Type B pancreatic cell (in vitro differentiated cells): ENCODE measurements around the gene SERPINA7. TPM values are rescaled to one million over a fixed set of nuclear protein-coding genes. Genes with fewer than 3 reads are reported as not detected.

Source experiments
- DNase-seq: peaks from one replicate; pipeline ENCODE4 v3.0.0; 2021; ENCODE audit warnings: mixed read lengths; ENCODE audit not compliant: unreplicated experiment; ENCODE audit errors: extremely low spot score
- H3K27ac Mint-ChIP-seq: 2 replicates; pipeline ENCODE4 v1.8.0; 2021; ENCODE audit warnings: mild to moderate bottlenecking, mixed read lengths
- H3K27me3 Mint-ChIP-seq: 2 replicates; pipeline ENCODE4 v1.8.0; 2021; ENCODE audit warnings: mixed read lengths
- H3K36me3 Mint-ChIP-seq: 2 replicates; pipeline ENCODE4 v1.8.0; 2021; ENCODE audit warnings: mixed read lengths
- H3K4me1 Mint-ChIP-seq: one replicate; pipeline ENCODE4 v1.8.0; 2021; ENCODE audit warnings: mixed read lengths; ENCODE audit not compliant: unreplicated experiment
- H3K4me3 Mint-ChIP-seq: 2 replicates; pipeline ENCODE4 v1.8.0; 2021; ENCODE audit warnings: mild to moderate bottlenecking, mixed read lengths
- H3K9me3 Mint-ChIP-seq: 2 replicates; pipeline ENCODE4 v1.8.0; 2021; ENCODE audit warnings: mixed read lengths
- long read RNA-seq: library from polyadenylated mRNA; unstranded; transcript quantifications from one replicate; pipeline ENCODE4 v2.0.0, GENCODE V29; 2020
- total RNA-seq: library from RNA; stranded (reverse); gene quantifications from 2 replicates; pipeline ENCODE4 v1.2.1, GENCODE V29; 2021; ENCODE audit warnings: low replicate concordance
- TF ChIP-seq, protein P1 (sequence below): fragments of 200-600 bp; sonication (generic); conservative IDR thresholded peaks from 2 replicates; pipeline ENCODE4 v1.5.0; 2021; ENCODE audit warnings: antibody characterized with exemption, mild to moderate bottlenecking

Gene SERPINA7, protein sequence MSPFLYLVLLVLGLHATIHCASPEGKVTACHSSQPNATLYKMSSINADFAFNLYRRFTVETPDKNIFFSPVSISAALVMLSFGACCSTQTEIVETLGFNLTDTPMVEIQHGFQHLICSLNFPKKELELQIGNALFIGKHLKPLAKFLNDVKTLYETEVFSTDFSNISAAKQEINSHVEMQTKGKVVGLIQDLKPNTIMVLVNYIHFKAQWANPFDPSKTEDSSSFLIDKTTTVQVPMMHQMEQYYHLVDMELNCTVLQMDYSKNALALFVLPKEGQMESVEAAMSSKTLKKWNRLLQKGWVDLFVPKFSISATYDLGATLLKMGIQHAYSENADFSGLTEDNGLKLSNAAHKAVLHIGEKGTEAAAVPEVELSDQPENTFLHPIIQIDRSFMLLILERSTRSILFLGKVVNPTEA
- not detected in 2 replicates for total RNA-seq
- long read RNA-seq = 0 reads

DNA sequence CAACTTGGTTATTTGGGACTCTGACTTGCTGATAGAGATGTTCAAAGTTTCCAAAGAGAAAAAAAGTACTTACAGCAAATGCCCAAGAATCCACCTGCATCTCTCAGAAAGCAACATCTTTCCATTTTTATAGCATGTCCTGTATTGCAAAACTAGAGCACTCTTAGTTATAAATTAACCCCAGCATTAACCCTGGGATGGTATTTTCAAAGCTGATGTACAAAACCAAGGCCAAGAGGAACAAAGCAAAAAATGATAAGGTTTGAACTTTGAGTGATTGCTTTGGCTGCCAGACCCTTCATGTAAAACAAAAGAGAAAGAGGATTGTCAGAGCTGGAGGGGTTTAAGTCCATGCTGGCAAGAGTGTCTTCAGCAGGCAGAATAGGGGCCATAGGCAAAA is at the start of gene SERPINA7:
SERPINA7 (minus strand) TSS at position 103 of the 400 bp plus-strand sequence. CDS start 1,669 bp downstream, outside the sequence.
- Mint-ChIP-seq H3K9me3 (no peaks in the 10 kb centered on the region), H3K4me1 (no peaks in the 10 kb centered on the region), H3K36me3 (no peaks in the 10 kb centered on the region), H3K27ac (no peak within 1 kb of the TSS), H3K4me3 (no peak within 1 kb of the TSS), H3K27me3 (no peaks in the 10 kb centered on the region)
- no peak for DNase-seq
- TF ChIP-seq, protein P1, sequence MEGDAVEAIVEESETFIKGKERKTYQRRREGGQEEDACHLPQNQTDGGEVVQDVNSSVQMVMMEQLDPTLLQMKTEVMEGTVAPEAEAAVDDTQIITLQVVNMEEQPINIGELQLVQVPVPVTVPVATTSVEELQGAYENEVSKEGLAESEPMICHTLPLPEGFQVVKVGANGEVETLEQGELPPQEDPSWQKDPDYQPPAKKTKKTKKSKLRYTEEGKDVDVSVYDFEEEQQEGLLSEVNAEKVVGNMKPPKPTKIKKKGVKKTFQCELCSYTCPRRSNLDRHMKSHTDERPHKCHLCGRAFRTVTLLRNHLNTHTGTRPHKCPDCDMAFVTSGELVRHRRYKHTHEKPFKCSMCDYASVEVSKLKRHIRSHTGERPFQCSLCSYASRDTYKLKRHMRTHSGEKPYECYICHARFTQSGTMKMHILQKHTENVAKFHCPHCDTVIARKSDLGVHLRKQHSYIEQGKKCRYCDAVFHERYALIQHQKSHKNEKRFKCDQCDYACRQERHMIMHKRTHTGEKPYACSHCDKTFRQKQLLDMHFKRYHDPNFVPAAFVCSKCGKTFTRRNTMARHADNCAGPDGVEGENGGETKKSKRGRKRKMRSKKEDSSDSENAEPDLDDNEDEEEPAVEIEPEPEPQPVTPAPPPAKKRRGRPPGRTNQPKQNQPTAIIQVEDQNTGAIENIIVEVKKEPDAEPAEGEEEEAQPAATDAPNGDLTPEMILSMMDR = no peak

DNA sequence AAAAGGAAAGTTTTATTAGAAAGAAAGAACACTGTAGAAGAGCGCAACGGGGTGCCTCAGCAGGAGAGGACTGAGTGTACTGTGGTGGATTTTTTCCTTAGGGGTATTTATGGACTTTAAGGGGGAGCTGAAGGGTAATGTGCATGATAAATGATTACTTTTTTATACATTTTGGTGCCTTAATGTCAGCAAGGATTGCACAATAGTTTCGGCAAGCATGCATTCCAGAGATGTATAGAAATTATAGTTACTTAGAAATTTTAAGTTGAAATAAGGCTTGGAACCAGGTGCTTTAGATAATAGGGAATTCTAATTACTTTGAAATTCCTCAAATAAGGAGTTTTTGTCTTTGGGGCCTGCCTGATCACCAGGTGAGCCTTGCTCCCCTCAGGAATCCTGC is 30.5 kb upstream of the SERPINA7 start:
- Mint-ChIP-seq H3K4me1 (no peaks in the 10 kb centered on the region), H3K4me3 (no peak overlapping the region), H3K36me3 (no peaks in the 10 kb centered on the region), H3K9me3 (no peaks in the 10 kb centered on the region), H3K27me3 (no peaks in the 10 kb centered on the region), H3K27ac (no peak overlapping the region)
- TF ChIP-seq, protein P1 = no peak
- DNase-seq = no peak

DNA sequence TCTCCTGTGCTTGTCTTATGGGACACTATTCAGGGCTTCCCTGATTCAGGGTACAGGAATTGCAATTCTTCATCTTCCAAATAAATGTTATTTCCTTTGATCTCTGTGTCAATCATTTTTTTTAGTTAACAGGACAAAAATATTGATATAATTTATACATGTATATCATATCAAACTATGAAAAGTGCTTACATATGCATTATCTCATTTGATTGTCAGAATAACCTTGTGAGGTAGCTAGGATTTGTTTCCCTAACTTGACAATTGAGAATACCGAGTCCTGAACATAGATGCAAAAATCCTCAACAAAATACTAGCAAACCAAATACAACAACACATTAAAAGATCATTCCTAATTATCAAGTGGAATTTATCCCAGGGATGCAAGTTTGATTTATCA is 11.5 kb upstream of the SERPINA7 start:
- H3K4me3 Mint-ChIP-seq = no peak overlapping the region
- H3K27ac Mint-ChIP-seq = no peak overlapping the region
- TF ChIP-seq, protein P1 = no peak
- H3K27me3 Mint-ChIP-seq = no peaks in the 10 kb centered on the region
- no peaks in the 10 kb centered on the region for H3K9me3 Mint-ChIP-seq
- no peaks in the 10 kb centered on the region for H3K36me3 Mint-ChIP-seq
- no peak for DNase-seq
- no peaks in the 10 kb centered on the region for H3K4me1 Mint-ChIP-seq

DNA sequence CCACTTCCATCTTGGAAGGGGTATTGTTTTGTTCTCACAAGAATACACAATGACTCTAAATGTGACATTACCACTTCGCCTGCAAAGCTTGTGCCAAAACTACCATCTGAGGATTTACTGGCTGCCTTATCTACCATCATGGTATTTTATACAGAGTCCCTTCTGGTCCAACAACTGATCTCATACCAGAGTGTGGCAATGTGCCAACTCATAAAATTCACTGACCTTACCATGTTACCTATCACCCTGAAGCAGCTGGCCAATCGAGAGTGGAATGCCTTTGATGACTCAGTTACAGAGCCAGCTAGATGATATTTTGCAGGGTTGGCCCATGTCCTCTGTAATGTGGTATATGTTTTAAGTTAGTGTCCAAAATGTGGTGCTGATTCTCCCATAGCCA is 3.8 kb upstream of the SERPINA7 start:
- no peak overlapping the region for H3K4me3 Mint-ChIP-seq
- no peaks in the 10 kb centered on the region for H3K9me3 Mint-ChIP-seq
- no peaks in the 10 kb centered on the region for H3K4me1 Mint-ChIP-seq
- H3K27me3 Mint-ChIP-seq = no peaks in the 10 kb centered on the region
- H3K27ac Mint-ChIP-seq = no peak overlapping the region
- TF ChIP-seq, protein P1 = no peak
- no peaks in the 10 kb centered on the region for H3K36me3 Mint-ChIP-seq
- no peak for DNase-seq

DNA sequence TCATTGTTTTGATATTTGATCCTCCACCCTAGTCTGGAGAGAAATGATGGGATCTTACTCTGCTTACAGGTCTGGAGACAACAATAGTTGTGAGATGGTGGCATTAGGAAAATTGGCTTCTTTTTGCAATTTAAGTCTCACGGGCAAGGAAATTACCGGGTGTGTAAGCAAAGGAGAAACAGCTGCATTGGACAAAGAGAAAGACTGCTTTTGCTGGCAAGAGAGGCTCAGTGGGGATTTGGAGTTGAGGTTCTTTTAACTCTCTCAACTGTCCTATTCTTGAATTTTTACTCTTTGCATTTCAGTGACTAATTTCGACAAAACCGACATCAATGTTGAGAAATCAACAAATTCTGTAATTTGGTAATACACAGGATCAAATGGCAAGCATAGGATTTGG is 2.3 kb upstream of the SERPINA7 start:
- H3K9me3 Mint-ChIP-seq = no peaks in the 10 kb centered on the region
- no peak overlapping the region for H3K27ac Mint-ChIP-seq
- H3K27me3 Mint-ChIP-seq = no peaks in the 10 kb centered on the region
- DNase-seq = no peak
- H3K4me1 Mint-ChIP-seq = no peaks in the 10 kb centered on the region
- H3K4me3 Mint-ChIP-seq = no peak overlapping the region
- H3K36me3 Mint-ChIP-seq = no peaks in the 10 kb centered on the region
- TF ChIP-seq, protein P1 = no peak
